Thymus (tissue), 11 donors: Measurements from ENCODE around the gene PITPNM2. TPM values are rescaled to one million over a fixed set of nuclear protein-coding genes. Genes with fewer than 3 reads are reported as not detected.

Source experiments
- DNase-seq, 9 donors: peaks; one replicate each; pipeline ENCODE4 v3.0.0-alpha.2; 2013; ENCODE audit warnings: low spot score in 9 of 9, low read depth in 6 of 9, missing footprints in 1 of 9
- H3K27ac ChIP-seq, 2 donors: one replicate each; pipeline ENCODE4 v1.5.1; 2013; ENCODE audit warnings: control low read depth in 1 of 2, low read depth in 1 of 2, low read length in 1 of 2, mild to moderate bottlenecking in 1 of 2, moderate library complexity in 1 of 2
- H3K27me3 ChIP-seq, 2 donors: one replicate each; pipeline ENCODE4 v1.5.1; 2013; ENCODE audit warnings: low read length in 1 of 2; ENCODE audit not compliant: control insufficient read depth in 2 of 2, insufficient read depth in 1 of 2
- H3K36me3 ChIP-seq, 2 donors: one replicate each; pipeline ENCODE4 v1.5.1; 2013; ENCODE audit warnings: low read length in 1 of 2, mild to moderate bottlenecking in 1 of 2, moderate library complexity in 1 of 2; ENCODE audit not compliant: control insufficient read depth in 2 of 2, insufficient read depth in 2 of 2
- H3K4me1 ChIP-seq, 2 donors: one replicate each; pipeline ENCODE4 v1.5.1; 2013; ENCODE audit warnings: low read length in 2 of 2; ENCODE audit not compliant: control insufficient read depth in 2 of 2, insufficient read depth in 2 of 2
- H3K4me3 ChIP-seq, 2 donors: one replicate each; pipeline ENCODE4 v1.5.1; 2013; ENCODE audit warnings: low read length in 2 of 2, control low read depth in 1 of 2, mild to moderate bottlenecking in 1 of 2
- H3K9me3 ChIP-seq, 2 donors: one replicate each; pipeline ENCODE4 v1.5.1; 2013; ENCODE audit warnings: low read length in 1 of 2, mild to moderate bottlenecking in 1 of 2; ENCODE audit not compliant: control insufficient read depth in 2 of 2, insufficient read depth in 1 of 2
- WGBS: extraction: QIAGEN DNeasy Blood & Tissue Kit; methylation state at CpG from one replicate; pipeline ENCODE4 v1.1.7; 2013; 5-methylcytosine and 5-hydroxymethylcytosine counted together
- polyA plus RNA-seq: library from polyadenylated mRNA; stranded (reverse); fragments of 200-250 nt; gene quantifications from one replicate; pipeline ENCODE4 v1.2.3, GENCODE V29; 2013
- total RNA-seq: library from RNA; stranded (reverse); fragments of 120-200 nt; gene quantifications from one replicate; pipeline ENCODE4 v1.2.4, GENCODE V29; 2013
- donor health status: healthy.

PITPNM2 gene
- total and polyA plus RNA-seq, 2 donors, result 55.9 to 56.8 TPM

GRCh38 chr12:123131879-123132402 lies 18.9 kb downstream of the PITPNM2 start:
- peak in 8 of 9 donors; percentile 88 to 99 (median 96) for DNase-seq
- H3K36me3 ChIP-seq, result peaks cover 5 to 46% of the 10 kb centered on the region in 2 donors
- H3K4me1 ChIP-seq, result peaks cover 62 to 98% of the 10 kb centered on the region in 2 donors
- WGBS, result 4% methylated on average over 12 of the region's 12 CpGs
- H3K4me3 ChIP-seq, result peak overlapping the region; percentile 11 to 40
- peaks cover 0 to 20% of the 10 kb centered on the region in 2 donors for H3K9me3 ChIP-seq
- H3K27me3 ChIP-seq, result no peaks in the 10 kb centered on the region
- peak overlapping the region; percentile 96 to 100 for H3K27ac ChIP-seq

GRCh38 chr12:123131291-123131832 lies 19.5 kb downstream of the PITPNM2 start:
- H3K27ac ChIP-seq, result peak overlapping the region; percentile 96 to 100
- H3K27me3 ChIP-seq, result no peaks in the 10 kb centered on the region
- DNase-seq, result no peak
- peaks cover 5 to 48% of the 10 kb centered on the region in 2 donors for H3K36me3 ChIP-seq
- H3K9me3 ChIP-seq, result peaks cover 0 to 20% of the 10 kb centered on the region in 2 donors
- peaks cover 68 to 98% of the 10 kb centered on the region in 2 donors for H3K4me1 ChIP-seq
- WGBS, result 94% methylated on average over 4 of the region's 4 CpGs
- peak overlapping the region; percentile 11 to 40 for H3K4me3 ChIP-seq

GRCh38 chr12:123129621-123130020 lies 21.3 kb downstream of the PITPNM2 start:
- Histone ChIP-seq H3K27ac (peak overlapping the region; percentile 81 to 96), H3K4me1 (peaks cover 65 to 96% of the 10 kb centered on the region in 2 donors), H3K4me3 (no peak overlapping the region), H3K27me3 (no peaks in the 10 kb centered on the region), H3K36me3 (peaks cover 6 to 44% of the 10 kb centered on the region in 2 donors), H3K9me3 (peaks cover 0 to 12% of the 10 kb centered on the region in 2 donors)
- DNase-seq, result peak in 1 of 9 donors; percentile 51
- WGBS, result 69% methylated on average over 4 of the region's 4 CpGs

GRCh38 chr12:123127182-123127495 lies 23.8 kb downstream of the PITPNM2 start:
- peak overlapping the region; percentile 6 to 96 for H3K27ac ChIP-seq
- H3K27me3 ChIP-seq, result no peaks in the 10 kb centered on the region
- peak overlapping the region in 1 of 2 donors; percentile 3 for H3K4me3 ChIP-seq
- 33% methylated on average over 6 of the region's 6 CpGs for WGBS
- peaks cover 6 to 38% of the 10 kb centered on the region in 2 donors for H3K36me3 ChIP-seq
- H3K4me1 ChIP-seq, result peaks cover 61 to 95% of the 10 kb centered on the region in 2 donors
- DNase-seq, result peak in 2 of 9 donors; percentile 68 to 76
- peaks cover 0 to 12% of the 10 kb centered on the region in 2 donors for H3K9me3 ChIP-seq

- DNase-seq, result peak in 1 of 9 donors; percentile 63
- Histone ChIP-seq H3K9me3 (peaks cover 0 to 9% of the 10 kb centered on the region in 2 donors), H3K27me3 (no peaks in the 10 kb centered on the region), H3K27ac (peak overlapping the region; percentile 64 to 96), H3K4me1 (peaks cover 65 to 95% of the 10 kb centered on the region in 2 donors), H3K36me3 (peaks cover 6 to 38% of the 10 kb centered on the region in 2 donors), H3K4me3 (peak overlapping the region in 1 of 2 donors; percentile 3)
- WGBS, result 75% methylated on average over 6 of the region's 6 CpGs
Measured at GRCh38 chr12:123126294-123127181, 24.4 kb downstream of the PITPNM2 start.

- peak in 1 of 9 donors; percentile 65 for DNase-seq
- Histone ChIP-seq H3K9me3 (peaks cover 0 to 3% of the 10 kb centered on the region in 2 donors), H3K27ac (peak overlapping the region; percentile 94 to 100), H3K4me3 (peak overlapping the region; percentile 26 to 27), H3K27me3 (no peaks in the 10 kb centered on the region), H3K4me1 (peaks cover 57 to 95% of the 10 kb centered on the region in 2 donors), H3K36me3 (peaks cover 16 to 46% of the 10 kb centered on the region in 2 donors)
- WGBS, result 8% methylated on average over 3 of the region's 3 CpGs
Measured at GRCh38 chr12:123122626-123123025, 28.3 kb downstream of the PITPNM2 start.

GRCh38 chr12:123121670-123122069 lies 29.2 kb downstream of the PITPNM2 start:
- peak overlapping the region; percentile 0 to 48 for H3K4me3 ChIP-seq
- H3K27ac ChIP-seq, result peak overlapping the region; percentile 94 to 100
- H3K9me3 ChIP-seq, result peaks cover 0 to 3% of the 10 kb centered on the region in 2 donors
- DNase-seq, result no peak
- H3K4me1 ChIP-seq, result peaks cover 58 to 95% of the 10 kb centered on the region in 2 donors
- 84% methylated on average over 6 of the region's 6 CpGs for WGBS
- H3K36me3 ChIP-seq, result peaks cover 25 to 50% of the 10 kb centered on the region in 2 donors
- no peaks in the 10 kb centered on the region for H3K27me3 ChIP-seq

- H3K27me3 ChIP-seq, result no peaks in the 10 kb centered on the region
- H3K4me1 ChIP-seq, result peaks cover 60 to 97% of the 10 kb centered on the region in 2 donors
- H3K9me3 ChIP-seq, result peaks cover 0 to 3% of the 10 kb centered on the region in 2 donors
- WGBS, result 32% methylated on average over 3 of the region's 3 CpGs
- H3K36me3 ChIP-seq, result peaks cover 22 to 50% of the 10 kb centered on the region in 2 donors
- peak in 6 of 9 donors; percentile 77 to 94 (median 81) for DNase-seq
- peak overlapping the region; percentile 7 to 48 for H3K4me3 ChIP-seq
- peak overlapping the region; percentile 100 for H3K27ac ChIP-seq
Measured at GRCh38 chr12:123120452-123121166, 30.3 kb downstream of the PITPNM2 start.
